ENCODE data around the gene REG3G. TPM values are rescaled to one million over a fixed set of nuclear protein-coding genes. Genes with fewer than 3 reads are reported as not detected.

The REG3G gene
- total RNA-seq, 1 experiment from 2014 or later, result 0.20 TPM

- H3K27ac Mint-ChIP-seq, result no peak overlapping the region
- DNase-seq (ENCODE audit: low spot score) (no peak), ATAC-seq (no peak)
- ChIA-PET POLR2A (no interaction called here), CTCF (interaction anchor here (1.4 kb wide), 1 partner anchor 310 kb away, joined by 4 read pairs; no protein-coding TSS in a partner anchor)
- H3K27me3 Mint-ChIP-seq (ENCODE audit: low read depth), result no peaks in the 10 kb centered on the region
- no peaks in the 10 kb centered on the region for H3K36me3 Mint-ChIP-seq
- peaks cover 17% of the 10 kb centered on the region for H3K4me1 Mint-ChIP-seq
- no peak for TF ChIP-seq GRHL2 (CRISPR knock-in tag; IDR thresholded peaks at IDR 0.05; ENCODE audit: insufficient replicate concordance, severe bottlenecking)
- TF ChIP-seq RORB (CRISPR knock-in tag; IDR thresholded peaks at IDR 0.05), result no peak
- no peak for TF ChIP-seq ZNF219 (CRISPR knock-in tag; IDR thresholded peaks at IDR 0.05; ENCODE audit: borderline replicate concordance)
- no peak for TF ChIP-seq ETV6 (CRISPR knock-in tag; IDR thresholded peaks at IDR 0.05)
- no peak for TF ChIP-seq NR2C2 (CRISPR knock-in tag; IDR thresholded peaks at IDR 0.05)
- no peak overlapping the region for H3K4me3 Mint-ChIP-seq
- no peaks in the 10 kb centered on the region for H3K9me3 Mint-ChIP-seq
These were observed 42.7 kb upstream of the REG3G start for GRCh38 chr2:78982638-78983330.

DNA sequence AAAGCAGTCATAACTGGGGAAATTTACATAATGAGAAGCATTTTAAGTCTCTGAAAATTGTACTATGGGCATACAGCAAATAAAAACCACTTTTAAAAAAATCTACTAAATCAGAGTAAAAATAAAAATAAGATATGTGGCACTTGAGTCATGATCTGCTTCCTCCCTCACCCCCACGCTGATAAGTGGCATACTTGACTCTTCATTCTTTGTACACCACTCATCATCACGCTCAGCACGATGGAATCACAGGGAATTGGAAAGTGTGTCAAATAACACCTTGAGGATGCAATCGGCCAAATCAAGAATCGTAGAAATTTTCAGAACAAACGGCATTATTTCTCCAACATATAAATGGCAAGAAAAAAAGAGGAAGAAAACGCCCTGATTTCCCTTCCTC, 41.1 kb upstream of the REG3G start:
- CTCF ChIA-PET, result no interaction called here
- Mint-ChIP-seq H3K27ac (no peak overlapping the region), H3K36me3 (no peaks in the 10 kb centered on the region), H3K27me3 (ENCODE audit: low read depth) (no peaks in the 10 kb centered on the region), H3K9me3 (no peaks in the 10 kb centered on the region), H3K4me1 (peaks cover 4% of the 10 kb centered on the region), H3K4me3 (no peak overlapping the region)
- no peak for ATAC-seq
- DNase-seq (ENCODE audit: low spot score), result no peak
- POLR2A ChIA-PET, result no interaction called here
- no peak for TF ChIP-seq NFYB (CRISPR knock-in tag; conservative IDR thresholded peaks at IDR 0.05; ENCODE audit: low read depth)
- no peak for TF ChIP-seq ZNF232 (CRISPR knock-in tag; IDR thresholded peaks at IDR 0.05)
- TF ChIP-seq, protein P1, sequence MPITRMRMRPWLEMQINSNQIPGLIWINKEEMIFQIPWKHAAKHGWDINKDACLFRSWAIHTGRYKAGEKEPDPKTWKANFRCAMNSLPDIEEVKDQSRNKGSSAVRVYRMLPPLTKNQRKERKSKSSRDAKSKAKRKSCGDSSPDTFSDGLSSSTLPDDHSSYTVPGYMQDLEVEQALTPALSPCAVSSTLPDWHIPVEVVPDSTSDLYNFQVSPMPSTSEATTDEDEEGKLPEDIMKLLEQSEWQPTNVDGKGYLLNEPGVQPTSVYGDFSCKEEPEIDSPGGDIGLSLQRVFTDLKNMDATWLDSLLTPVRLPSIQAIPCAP (CRISPR knock-in tag; IDR thresholded peaks at IDR 0.05), result no peak
- TF ChIP-seq, protein P2, sequence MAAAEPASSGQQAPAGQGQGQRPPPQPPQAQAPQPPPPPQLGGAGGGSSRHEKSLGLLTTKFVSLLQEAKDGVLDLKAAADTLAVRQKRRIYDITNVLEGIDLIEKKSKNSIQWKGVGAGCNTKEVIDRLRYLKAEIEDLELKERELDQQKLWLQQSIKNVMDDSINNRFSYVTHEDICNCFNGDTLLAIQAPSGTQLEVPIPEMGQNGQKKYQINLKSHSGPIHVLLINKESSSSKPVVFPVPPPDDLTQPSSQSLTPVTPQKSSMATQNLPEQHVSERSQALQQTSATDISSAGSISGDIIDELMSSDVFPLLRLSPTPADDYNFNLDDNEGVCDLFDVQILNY (CRISPR knock-in tag; IDR thresholded peaks at IDR 0.05), result no peak
- TF ChIP-seq, protein P3, sequence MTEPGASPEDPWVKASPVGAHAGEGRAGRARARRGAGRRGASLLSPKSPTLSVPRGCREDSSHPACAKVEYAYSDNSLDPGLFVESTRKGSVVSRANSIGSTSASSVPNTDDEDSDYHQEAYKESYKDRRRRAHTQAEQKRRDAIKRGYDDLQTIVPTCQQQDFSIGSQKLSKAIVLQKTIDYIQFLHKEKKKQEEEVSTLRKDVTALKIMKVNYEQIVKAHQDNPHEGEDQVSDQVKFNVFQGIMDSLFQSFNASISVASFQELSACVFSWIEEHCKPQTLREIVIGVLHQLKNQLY (CRISPR knock-in tag; IDR thresholded peaks at IDR 0.05), result no peak
- no peak for TF ChIP-seq ZNF317 (CRISPR knock-in tag; IDR thresholded peaks at IDR 0.05; ENCODE audit: borderline replicate concordance, low read depth)
- TF ChIP-seq FOXP4 (CRISPR knock-in tag; IDR thresholded peaks at IDR 0.05), result no peak
- TF ChIP-seq ETV6 (CRISPR knock-in tag; IDR thresholded peaks at IDR 0.05), result no peak
- no peak for TF ChIP-seq ESRRA (CRISPR knock-in tag; IDR thresholded peaks at IDR 0.05; ENCODE audit: borderline replicate concordance)
- no peak for TF ChIP-seq ZNF263 (CRISPR knock-in tag; IDR thresholded peaks at IDR 0.05; ENCODE audit: low read depth)
- no peak for TF ChIP-seq JUN (CRISPR knock-in tag; IDR thresholded peaks at IDR 0.05)
- TF ChIP-seq, protein P4, sequence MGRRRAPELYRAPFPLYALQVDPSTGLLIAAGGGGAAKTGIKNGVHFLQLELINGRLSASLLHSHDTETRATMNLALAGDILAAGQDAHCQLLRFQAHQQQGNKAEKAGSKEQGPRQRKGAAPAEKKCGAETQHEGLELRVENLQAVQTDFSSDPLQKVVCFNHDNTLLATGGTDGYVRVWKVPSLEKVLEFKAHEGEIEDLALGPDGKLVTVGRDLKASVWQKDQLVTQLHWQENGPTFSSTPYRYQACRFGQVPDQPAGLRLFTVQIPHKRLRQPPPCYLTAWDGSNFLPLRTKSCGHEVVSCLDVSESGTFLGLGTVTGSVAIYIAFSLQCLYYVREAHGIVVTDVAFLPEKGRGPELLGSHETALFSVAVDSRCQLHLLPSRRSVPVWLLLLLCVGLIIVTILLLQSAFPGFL (CRISPR knock-in tag; IDR thresholded peaks at IDR 0.05; ENCODE audit: borderline replicate concordance), result no peak
- TF ChIP-seq, protein P5, sequence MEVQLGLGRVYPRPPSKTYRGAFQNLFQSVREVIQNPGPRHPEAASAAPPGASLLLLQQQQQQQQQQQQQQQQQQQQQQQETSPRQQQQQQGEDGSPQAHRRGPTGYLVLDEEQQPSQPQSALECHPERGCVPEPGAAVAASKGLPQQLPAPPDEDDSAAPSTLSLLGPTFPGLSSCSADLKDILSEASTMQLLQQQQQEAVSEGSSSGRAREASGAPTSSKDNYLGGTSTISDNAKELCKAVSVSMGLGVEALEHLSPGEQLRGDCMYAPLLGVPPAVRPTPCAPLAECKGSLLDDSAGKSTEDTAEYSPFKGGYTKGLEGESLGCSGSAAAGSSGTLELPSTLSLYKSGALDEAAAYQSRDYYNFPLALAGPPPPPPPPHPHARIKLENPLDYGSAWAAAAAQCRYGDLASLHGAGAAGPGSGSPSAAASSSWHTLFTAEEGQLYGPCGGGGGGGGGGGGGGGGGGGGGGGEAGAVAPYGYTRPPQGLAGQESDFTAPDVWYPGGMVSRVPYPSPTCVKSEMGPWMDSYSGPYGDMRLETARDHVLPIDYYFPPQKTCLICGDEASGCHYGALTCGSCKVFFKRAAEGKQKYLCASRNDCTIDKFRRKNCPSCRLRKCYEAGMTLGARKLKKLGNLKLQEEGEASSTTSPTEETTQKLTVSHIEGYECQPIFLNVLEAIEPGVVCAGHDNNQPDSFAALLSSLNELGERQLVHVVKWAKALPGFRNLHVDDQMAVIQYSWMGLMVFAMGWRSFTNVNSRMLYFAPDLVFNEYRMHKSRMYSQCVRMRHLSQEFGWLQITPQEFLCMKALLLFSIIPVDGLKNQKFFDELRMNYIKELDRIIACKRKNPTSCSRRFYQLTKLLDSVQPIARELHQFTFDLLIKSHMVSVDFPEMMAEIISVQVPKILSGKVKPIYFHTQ (CRISPR knock-in tag; IDR thresholded peaks at IDR 0.05), result no peak
- TF ChIP-seq USF1 (CRISPR knock-in tag; IDR thresholded peaks at IDR 0.05), result no peak
- TF ChIP-seq TEAD4 (CRISPR knock-in tag; IDR thresholded peaks at IDR 0.05), result no peak
